Measurements from ENCODE around the gene MAD2L2.

MAD2L2 gene

GRCh38 chr1:11719313-11720032 is 38.5 kb upstream of the MAD2L2 start:
- no peaks in the 10 kb centered on the region for H3K36me3 Mint-ChIP-seq (ENCODE audit: low read depth)
- TF ChIP-seq CTCF (IDR thresholded peaks at IDR 0.05; ENCODE audit: unreplicated experiment in 3 of 3) = peak; percentile 95 to 99 (median 96)
- H3K4me3 Mint-ChIP-seq = peak overlapping the region; percentile 38 to 62 (median 55)
- H3K9me3 Mint-ChIP-seq = no peaks in the 10 kb centered on the region
- no peak overlapping the region for H3K27ac Mint-ChIP-seq
- H3K4me1 Mint-ChIP-seq = no peaks in the 10 kb centered on the region
- H3K27me3 Mint-ChIP-seq (ENCODE audit: low read depth) = peaks cover 29% of the 10 kb centered on the region

GRCh38 chr1:11714831-11715575 is 34.1 kb upstream of the MAD2L2 start:
- Mint-ChIP-seq H3K9me3 (no peaks in the 10 kb centered on the region), H3K27me3 (ENCODE audit: low read depth) (peaks cover 26% of the 10 kb centered on the region), H3K36me3 (ENCODE audit: low read depth) (no peaks in the 10 kb centered on the region), H3K4me3 (no peak overlapping the region), H3K4me1 (no peaks in the 10 kb centered on the region), H3K27ac (no peak overlapping the region)
- TF ChIP-seq CTCF (IDR thresholded peaks at IDR 0.05; ENCODE audit: unreplicated experiment in 3 of 3) = no peak

- Mint-ChIP-seq H3K27me3 (ENCODE audit: low read depth) (peaks cover 10% of the 10 kb centered on the region), H3K36me3 (ENCODE audit: low read depth) (no peaks in the 10 kb centered on the region), H3K9me3 (no peaks in the 10 kb centered on the region), H3K4me3 (no peak overlapping the region), H3K4me1 (no peaks in the 10 kb centered on the region), H3K27ac (no peak overlapping the region)
- no peak for TF ChIP-seq CTCF (IDR thresholded peaks at IDR 0.05; ENCODE audit: unreplicated experiment in 3 of 3)
Observed at GRCh38 chr1:11713095-11713494, 32.1 kb upstream of the MAD2L2 start.

GRCh38 chr1:11712285-11712684 is 31.3 kb upstream of the MAD2L2 start:
- H3K9me3 Mint-ChIP-seq = no peaks in the 10 kb centered on the region
- H3K36me3 Mint-ChIP-seq (ENCODE audit: low read depth) = no peaks in the 10 kb centered on the region
- no peak for TF ChIP-seq CTCF (IDR thresholded peaks at IDR 0.05; ENCODE audit: unreplicated experiment in 3 of 3)
- H3K4me1 Mint-ChIP-seq = peaks cover 6% of the 10 kb centered on the region
- H3K27me3 Mint-ChIP-seq (ENCODE audit: low read depth) = peaks cover 6% of the 10 kb centered on the region
- H3K27ac Mint-ChIP-seq = no peak overlapping the region
- H3K4me3 Mint-ChIP-seq = no peak overlapping the region

GRCh38 chr1:11711490-11711889 is 30.5 kb upstream of the MAD2L2 start:
- Mint-ChIP-seq H3K4me1 (peaks cover 6% of the 10 kb centered on the region), H3K9me3 (no peaks in the 10 kb centered on the region)

More at GRCh38 chr1:11711490-11711889, 30.5 kb upstream of the MAD2L2 start:
- Mint-ChIP-seq H3K27me3 (ENCODE audit: low read depth) (peaks cover 6% of the 10 kb centered on the region), H3K27ac (no peak overlapping the region), H3K4me3 (no peak overlapping the region), H3K36me3 (ENCODE audit: low read depth) (no peaks in the 10 kb centered on the region)
- no peak for TF ChIP-seq CTCF (IDR thresholded peaks at IDR 0.05; ENCODE audit: unreplicated experiment in 3 of 3)

All from nephron (organoid).